K562 (cell line): Measurements from ENCODE around the gene TRAF5.

Source experiments
- TFAP4 ChIP-seq: sonication (generic); formaldehyde crosslinking; IDR thresholded peaks from 2 replicates; pipeline ENCODE4 v1.8.0; 2022; ENCODE audit warnings: missing genetic modification reagents, mild to moderate bottlenecking, moderate library complexity, borderline replicate concordance
- ZNF778 ChIP-seq: fragments of 450-650 bp; formaldehyde crosslinking; IDR thresholded peaks from 2 replicates; pipeline ENCODE4 v1.4.0; 2020; ENCODE audit warnings: mild to moderate bottlenecking, moderate library complexity

- no peak for TF ChIP-seq ZNF778
- TF ChIP-seq TFAP4, result no peak
These were observed 17.0 kb upstream of the TRAF5 start for GRCh38 chr1:211309617-211310016.
